ENCODE data around the gene CDC45. TPM values are rescaled to one million over a fixed set of nuclear protein-coding genes. Genes with fewer than 3 reads are reported as not detected.

CDC45 gene
- total RNA-seq, 2 donors from 2014 or later = 2.7 to 7.0 TPM

GRCh38 chr22:19464546-19464945 lies 15.2 kb upstream of the CDC45 start:
- intact Hi-C loops (cut with DNase I, micrococcal nuclease) = no loop called here
- DNase-seq (no peak), ATAC-seq (no peak)

- no peak for DNase-seq
- no peak for ATAC-seq
- intact Hi-C loops (cut with DNase I, micrococcal nuclease) = no loop called here
These were observed 14.7 kb upstream of the CDC45 start for GRCh38 chr22:19464975-19465374.

- DNase-seq (no peak), ATAC-seq (no peak)
- intact Hi-C loops (cut with DNase I, micrococcal nuclease) = no loop called here
These were observed 13.5 kb upstream of the CDC45 start for GRCh38 chr22:19466126-19466716.

GRCh38 chr22:19466848-19467752 lies 12.6 kb upstream of the CDC45 start:
- intact Hi-C loops (cut with DNase I, micrococcal nuclease) = no loop called here
- ATAC-seq (no peak), DNase-seq (no peak)

GRCh38 chr22:19467912-19468311 lies 11.8 kb upstream of the CDC45 start:
- intact Hi-C loops (cut with DNase I, micrococcal nuclease) = no loop called here
- ATAC-seq = no peak
- no peak for DNase-seq

GRCh38 chr22:19469421-19469820 lies 10.3 kb upstream of the CDC45 start:
- ATAC-seq (no peak), DNase-seq (no peak)
- intact Hi-C loops (cut with DNase I, micrococcal nuclease) = no loop called here

GRCh38 chr22:19470010-19470409 lies 9.7 kb upstream of the CDC45 start:
- intact Hi-C loops (cut with DNase I, micrococcal nuclease) = no loop called here
- ATAC-seq = no peak
- no peak for DNase-seq

GRCh38 chr22:19471572-19471971 lies 8.1 kb upstream of the CDC45 start:
- ATAC-seq (no peak), DNase-seq (no peak)
- intact Hi-C loops (cut with DNase I, micrococcal nuclease) = no loop called here

GRCh38 chr22:19472233-19472632 lies 7.5 kb upstream of the CDC45 start:
- intact Hi-C loops (cut with DNase I, micrococcal nuclease) = no loop called here
- ATAC-seq = no peak

GRCh38 chr22:19473578-19473977 lies 6.1 kb upstream of the CDC45 start:
- no peak for ATAC-seq
- intact Hi-C loops (cut with DNase I, micrococcal nuclease) = no loop called here
- DNase-seq = no peak

More at GRCh38 chr22:19472233-19472632, 7.5 kb upstream of the CDC45 start:
- no peak for DNase-seq

- no peak for ATAC-seq
These were observed 3.7 kb upstream of the CDC45 start for GRCh38 chr22:19476023-19476422.

GRCh38 chr22:19477321-19478044 lies 2.2 kb upstream of the CDC45 start:
- no peak for ATAC-seq
- no peak for DNase-seq
- intact Hi-C loops (cut with DNase I, micrococcal nuclease) = no loop called here

More at GRCh38 chr22:19476023-19476422, 3.7 kb upstream of the CDC45 start:
- intact Hi-C loops (cut with DNase I, micrococcal nuclease) = no loop called here
- no peak for DNase-seq

- ATAC-seq (no peak), DNase-seq (no peak)
- intact Hi-C loops (cut with DNase I, micrococcal nuclease) = no loop called here
These were observed 1.4 kb upstream of the CDC45 start for GRCh38 chr22:19478045-19478900.

- ATAC-seq (peak; percentile 75), DNase-seq (peak; percentile 84 to 86)
- intact Hi-C loops (cut with DNase I, micrococcal nuclease) = no loop called here
These were observed 792 bp upstream of the CDC45 start, which contains the start of gene UFD1 for GRCh38 chr22:19478901-19479354. UFD1 (minus strand) TSS chr22:19479193; CDS start chr22:19479085, 108 bp downstream.

GRCh38 chr22:19480173-19480568 lies 451 bp downstream of the CDC45 start:
- no peak for DNase-seq
- intact Hi-C loops (cut with DNase I, micrococcal nuclease) = no loop called here
- no peak for ATAC-seq

GRCh38 chr22:19480789-19481188 lies 1.1 kb downstream of the CDC45 start:
- ATAC-seq = no peak

GRCh38 chr22:19482297-19482696 lies 2.6 kb downstream of the CDC45 start:
- no peak for ATAC-seq
- intact Hi-C loops (cut with DNase I, micrococcal nuclease) = no loop called here
- DNase-seq = no peak

More at GRCh38 chr22:19480789-19481188, 1.1 kb downstream of the CDC45 start:
- intact Hi-C loops (cut with DNase I, micrococcal nuclease) = no loop called here
- no peak for DNase-seq

- intact Hi-C loops (cut with DNase I, micrococcal nuclease) = no loop called here
- DNase-seq (no peak), ATAC-seq (no peak)
These were observed 3.9 kb downstream of the CDC45 start for GRCh38 chr22:19483481-19484244.

All from left colon (tissue), 2 donors.